NCI-H82 (cell line): Measurements from ENCODE around the gene FARS2.
A peak's percentile ranks its signal among the peaks of the same experiment; 100 is the strongest.

Experiments used
- DNase-seq: peaks from one replicate; lab custom pipeline; 2025; lab: John Stamatoyannopoulos, UW

The FARS2 gene

DNA sequence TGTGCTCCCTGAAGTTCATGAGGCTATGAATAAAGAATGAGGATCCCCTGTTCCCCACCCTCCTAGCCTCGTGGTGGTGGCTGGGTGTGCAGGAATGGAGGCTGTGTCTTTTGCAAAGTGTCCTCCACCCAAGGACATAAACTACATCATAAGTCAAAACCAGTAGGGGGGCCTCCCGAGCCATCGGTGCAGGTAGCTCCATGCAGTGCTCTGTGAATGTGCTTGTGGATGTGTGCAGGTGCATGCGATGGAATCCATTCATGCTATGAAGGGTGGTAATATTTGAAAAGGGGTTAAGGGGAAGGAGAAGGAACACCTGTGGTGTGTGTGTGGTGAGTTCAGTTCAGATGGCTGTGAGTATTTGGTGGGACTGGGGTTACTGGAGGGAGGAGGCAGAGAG lies 548.1 kb downstream of the FARS2 start:
- DNase-seq = no peak

DNA sequence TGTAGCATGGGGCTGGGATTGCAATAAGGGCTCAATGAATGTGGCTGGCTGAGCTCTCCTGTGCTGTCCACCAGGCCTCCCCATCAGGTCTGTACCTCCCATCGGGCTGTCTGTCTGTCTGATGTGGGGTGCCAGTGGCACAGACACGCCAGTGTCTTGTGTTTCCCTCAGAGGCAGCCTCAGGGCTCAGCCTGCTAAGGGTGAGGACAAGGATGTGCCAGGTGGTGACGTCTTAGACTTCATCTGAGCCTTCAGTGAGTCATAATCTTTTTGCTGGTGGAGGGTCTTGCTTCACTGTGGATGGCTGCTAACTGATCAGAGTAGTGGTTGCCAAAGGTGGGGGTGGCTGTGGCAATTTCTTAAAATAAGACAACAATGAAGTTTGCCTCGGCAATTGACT lies 550.7 kb downstream of the FARS2 start:
- DNase-seq = peak; percentile 7

DNA sequence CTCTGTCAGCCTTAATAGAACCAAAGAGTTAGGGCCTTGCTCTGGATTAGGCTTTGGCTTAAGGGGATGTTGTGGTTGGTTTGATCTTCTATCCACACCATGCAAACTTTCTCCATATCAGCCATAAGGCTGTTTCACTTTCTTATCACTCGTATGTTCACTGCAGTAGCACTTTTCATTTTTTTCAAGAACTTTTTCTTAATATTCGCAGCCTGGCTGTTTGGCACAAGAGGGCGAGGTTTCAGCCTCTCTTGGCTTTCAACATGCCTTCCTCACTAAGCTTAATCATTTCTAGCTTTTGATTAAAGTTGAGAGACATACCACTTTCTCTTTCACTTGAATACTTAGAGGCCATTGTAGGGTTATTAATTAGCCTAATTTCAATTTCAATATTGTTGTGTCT lies 552.3 kb downstream of the FARS2 start:
- no peak for DNase-seq

DNA sequence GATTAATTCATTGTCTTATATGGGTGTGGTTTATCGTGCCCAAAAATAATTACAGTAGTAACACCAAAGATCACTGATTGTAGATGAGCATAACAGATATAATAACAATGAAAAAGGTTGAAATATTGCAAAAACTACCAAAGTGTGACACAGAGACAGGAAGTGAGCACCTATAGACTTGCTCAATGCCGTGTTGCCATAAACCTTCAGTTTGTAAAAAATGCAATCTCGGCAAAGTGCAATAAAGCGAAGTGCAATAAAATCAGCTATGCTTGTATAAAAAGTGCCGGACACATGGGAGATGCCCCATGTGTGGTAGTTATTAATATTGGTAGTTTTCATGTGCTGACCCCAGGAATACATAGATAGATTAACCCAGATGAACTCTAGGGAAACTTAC lies 552.8 kb downstream of the FARS2 start:
- no peak for DNase-seq

DNA sequence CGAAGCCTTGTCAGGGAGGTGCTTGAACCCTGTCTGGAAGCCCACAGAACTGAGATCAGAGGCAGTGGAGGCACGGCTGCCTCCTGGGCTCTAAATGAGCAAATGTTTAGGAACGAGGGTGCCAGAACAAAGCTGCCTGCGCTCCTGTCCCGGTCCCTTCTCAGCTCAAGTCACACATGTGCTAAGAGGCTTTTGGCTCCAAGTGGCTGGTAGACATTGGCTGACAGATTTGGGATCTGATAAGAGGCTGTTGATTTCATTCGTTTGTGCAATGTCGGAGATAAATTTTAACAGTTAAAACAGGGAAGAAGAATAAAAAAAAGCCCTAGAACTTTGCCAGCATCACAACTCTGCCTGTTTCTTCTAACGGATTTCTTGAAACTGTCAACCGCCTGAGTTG lies 553.6 kb downstream of the FARS2 start:
- DNase-seq = no peak

DNA sequence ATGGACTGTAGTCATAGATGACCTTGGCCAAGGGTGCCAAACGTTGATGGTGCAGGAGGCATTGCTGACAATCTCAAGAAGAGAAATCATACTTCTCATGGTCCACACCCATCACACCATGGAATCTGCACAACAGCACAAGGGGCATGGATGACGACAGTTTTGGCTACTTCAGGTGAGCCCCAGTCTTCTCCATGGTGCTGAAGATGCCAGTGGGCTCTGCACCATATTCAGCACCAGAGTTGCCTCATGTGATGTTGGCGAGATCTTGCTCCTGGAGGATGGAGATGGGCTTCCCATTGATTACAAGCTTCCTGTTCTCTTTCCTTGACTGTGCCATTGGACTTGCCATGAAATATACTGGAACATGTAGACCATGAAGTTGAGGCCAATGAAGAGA lies 556.6 kb downstream of the FARS2 start:
- no peak for DNase-seq

DNA sequence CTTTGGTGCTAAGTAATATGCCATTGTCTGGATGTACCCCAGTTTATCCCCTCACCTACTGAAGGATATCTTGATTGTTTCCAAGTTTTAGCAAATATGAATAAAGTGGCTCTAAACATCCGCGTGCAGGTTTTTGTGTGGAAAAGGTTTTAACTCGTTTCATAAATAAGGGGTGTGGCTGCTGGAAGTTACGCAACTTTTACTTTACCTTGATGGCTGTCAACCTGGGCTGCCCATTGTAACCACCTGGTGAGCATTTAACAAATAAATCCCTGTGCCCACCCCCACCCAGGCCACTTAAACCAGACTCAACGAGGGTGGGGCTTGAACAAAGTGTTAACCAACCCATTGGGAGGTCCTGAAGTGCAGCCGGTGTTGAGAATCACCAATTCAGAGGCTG lies 557.6 kb downstream of the FARS2 start:
- DNase-seq = no peak
